HG03060 (cell line): ENCODE data around the gene F2RL1.
"Not testable (repeated sequence)": the region's sequence is repeated elsewhere in the genome, so short reads cannot be mapped to it uniquely, and the experiment has no call there.

ENCODE experiments used
- ATAC-seq: cut with Tn5 transposase; IDR thresholded peaks from one replicate; pipeline ENCODE4 v1.9.1; 2021; ENCODE audit warnings: low read depth, moderate number of reproducible peaks; ENCODE audit not compliant: unreplicated experiment

The F2RL1 gene

DNA sequence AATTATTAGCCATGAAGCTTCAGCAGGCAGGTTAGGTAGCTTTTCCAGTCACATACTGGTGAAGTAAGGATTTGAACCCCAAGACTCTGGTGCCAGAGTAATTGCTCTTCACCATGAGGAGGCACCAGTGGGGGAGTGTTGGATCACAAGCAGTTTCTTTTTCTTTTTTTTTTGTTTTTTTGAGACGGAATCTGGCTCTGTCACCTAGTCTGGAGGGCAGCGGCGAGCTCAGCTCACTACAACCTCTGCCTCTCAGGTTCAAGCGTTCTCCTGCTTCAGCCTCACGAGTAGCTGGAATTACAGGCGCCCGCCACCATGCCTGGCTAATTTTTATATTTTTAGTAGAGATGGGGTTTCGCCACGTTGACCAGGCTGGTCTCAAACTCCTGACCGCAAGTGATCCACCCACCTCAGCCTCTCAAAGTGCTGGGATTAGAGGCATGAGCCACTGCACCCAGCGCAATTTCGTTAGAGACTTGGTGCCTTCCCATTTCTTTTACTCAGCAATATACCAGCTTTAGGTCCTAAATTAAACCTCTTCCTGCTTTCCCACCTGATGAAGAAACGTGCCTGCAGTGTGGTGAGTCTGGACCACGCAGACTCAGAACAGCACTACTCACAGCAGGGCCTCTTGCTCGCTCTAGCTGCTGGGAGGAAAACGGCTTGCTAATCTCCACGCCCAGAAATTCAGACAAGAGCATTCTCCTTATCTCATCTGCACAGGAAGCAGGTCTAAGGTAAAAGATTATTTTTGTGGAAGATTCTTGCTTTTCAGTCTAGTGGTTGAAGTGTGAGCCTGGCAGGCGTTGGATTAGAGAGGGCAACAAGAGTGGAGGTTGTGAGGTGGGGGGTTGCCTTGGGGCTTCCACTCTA, 30.8 kb downstream of the F2RL1 start, which contains the start of gene S100Z:
Gene S100Z, plus strand, starts transcription at position 596 of the 873 bp plus-strand sequence. CDS start 25,346 bp downstream, outside the sequence.
- no peak for ATAC-seq

DNA sequence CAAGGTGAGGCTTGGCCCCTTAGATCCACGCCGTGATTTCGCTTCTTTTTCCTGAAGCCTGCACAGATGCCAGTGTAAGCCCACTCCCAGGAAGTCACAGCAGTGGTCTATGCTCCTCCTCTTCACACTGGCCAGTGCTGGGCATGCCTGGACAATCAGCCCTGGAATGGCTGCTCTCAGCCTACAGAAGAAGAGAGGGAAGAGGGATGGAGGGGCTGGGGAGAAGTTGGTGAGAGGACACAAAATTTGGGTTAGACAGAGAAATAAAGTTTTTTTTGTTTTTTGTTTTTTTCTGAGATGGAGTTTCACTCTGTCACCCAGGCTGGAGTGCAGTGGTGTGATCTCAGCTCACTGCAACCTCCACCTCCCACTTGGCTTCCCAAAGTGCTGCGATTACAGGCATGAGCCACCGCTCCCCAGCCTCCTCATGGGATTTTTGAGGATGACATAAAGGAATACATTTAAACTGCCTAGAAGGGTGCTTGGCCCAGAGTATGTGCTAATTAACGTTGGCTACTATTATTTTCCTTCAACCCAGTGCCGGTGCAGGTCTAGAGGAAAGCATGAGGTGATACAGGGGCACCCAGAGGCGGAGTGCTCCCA, 31.8 kb downstream of the F2RL1 start:
- no peak for ATAC-seq

DNA sequence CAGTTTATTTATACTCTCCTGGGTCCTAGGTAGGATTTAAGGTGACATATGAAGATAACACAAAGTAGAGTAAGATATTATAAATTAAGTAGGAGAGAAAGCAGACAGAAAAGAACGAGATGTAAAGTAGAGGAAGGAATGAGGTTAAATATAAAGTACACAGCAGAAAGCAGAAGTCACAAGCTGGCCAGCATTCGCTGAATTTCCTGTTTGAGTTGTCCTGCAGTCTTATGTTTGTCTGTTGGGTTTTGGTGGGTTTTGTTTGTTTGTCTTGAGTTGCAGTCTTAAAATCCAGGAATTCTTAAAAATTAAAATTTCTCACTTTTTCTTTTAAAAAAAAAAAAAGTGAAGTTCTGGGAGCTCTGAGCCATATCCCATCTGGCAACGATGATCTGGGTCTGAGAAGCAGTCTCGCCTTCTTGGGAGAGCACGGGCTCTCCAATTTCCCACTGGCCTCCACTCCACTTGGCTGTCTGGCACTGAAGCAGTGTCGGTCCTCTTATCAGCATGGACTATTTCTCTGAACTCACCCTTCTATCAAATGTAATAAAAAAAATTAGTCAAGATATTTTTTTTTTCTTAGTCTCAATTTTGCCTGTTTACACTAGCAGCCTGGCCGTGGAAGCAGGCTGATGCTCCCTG, 33.0 kb downstream of the F2RL1 start:
- no peak for ATAC-seq

DNA sequence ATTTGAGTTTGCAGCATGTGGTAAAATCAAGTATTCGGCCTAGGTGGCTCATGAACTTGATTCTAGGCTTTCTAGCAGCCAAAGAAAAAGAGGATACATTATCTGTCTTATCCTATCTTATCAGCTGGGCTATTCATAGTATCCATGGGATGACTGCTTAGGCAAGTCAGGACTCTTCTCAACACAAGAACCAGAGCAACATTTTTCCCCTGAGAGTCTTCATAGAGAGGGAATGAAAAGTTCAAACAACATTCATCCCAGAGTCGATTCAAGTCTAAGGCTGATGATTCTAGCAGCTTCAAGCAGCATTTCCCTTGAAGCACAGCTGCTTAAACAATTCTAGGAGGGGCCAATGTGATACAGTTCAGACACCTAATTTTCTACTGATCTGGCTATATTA, 33.9 kb downstream of the F2RL1 start:
- no peak for ATAC-seq

DNA sequence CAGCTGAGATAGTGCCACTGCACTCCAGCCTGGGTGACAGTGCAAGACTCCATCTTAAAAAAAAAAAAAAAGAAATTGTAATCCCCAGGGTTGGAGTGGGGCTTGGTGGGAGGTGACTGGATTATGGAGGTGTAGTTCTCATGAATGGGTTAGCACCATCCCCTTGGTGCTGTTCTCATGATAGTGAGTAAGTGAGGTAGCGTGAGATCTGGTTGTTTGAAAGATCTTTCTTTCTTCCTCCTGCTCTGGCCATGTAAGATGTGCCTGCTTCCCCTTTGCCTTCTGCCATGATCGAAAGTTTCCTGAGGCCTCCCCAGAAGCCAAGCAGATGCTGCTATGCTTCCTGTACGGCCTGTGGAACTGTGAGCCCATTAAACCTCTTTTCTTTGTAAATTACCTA, 34.9 kb downstream of the F2RL1 start:
- not testable (repeated sequence) for ATAC-seq

DNA sequence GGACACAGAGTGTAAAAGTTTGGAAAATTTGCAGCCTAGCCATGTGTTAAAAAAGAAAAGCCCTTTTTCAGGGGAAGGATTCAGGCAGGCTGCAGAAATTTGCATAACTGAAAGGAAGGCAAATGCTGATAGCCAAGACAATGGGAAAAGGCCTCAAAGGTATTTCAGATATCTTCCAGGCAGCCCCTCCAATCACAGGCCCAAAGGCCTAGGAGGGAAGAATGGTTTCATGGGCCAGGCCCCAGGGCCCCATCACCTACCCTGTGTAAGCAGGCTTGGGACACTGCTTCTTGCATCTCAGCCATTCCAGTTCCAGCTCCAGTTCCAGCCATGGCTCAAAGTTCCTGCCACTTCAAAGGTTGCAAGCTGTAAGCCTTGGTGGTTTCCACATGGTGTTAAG, 35.8 kb downstream of the F2RL1 start:
- ATAC-seq, result no peak

DNA sequence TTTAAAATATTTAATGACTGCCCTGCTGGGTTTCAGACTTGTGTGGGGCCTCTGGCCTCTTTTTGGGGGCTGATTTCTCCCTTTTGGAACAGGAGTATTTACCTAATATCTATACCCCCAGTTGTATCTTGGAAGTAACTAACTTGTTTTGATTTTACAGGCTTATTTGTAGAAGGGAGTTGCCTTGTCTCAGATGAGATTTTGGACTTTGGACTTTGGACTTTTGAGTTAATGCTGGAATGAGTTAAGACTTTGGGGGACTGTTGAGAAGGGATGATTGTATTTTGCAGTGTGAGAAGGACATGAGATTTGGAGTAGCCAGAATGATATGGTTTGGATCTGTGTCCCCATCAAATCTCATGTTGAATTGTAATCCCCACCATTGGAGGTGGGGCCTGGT, 36.7 kb downstream of the F2RL1 start:
- not testable (repeated sequence) for ATAC-seq

DNA sequence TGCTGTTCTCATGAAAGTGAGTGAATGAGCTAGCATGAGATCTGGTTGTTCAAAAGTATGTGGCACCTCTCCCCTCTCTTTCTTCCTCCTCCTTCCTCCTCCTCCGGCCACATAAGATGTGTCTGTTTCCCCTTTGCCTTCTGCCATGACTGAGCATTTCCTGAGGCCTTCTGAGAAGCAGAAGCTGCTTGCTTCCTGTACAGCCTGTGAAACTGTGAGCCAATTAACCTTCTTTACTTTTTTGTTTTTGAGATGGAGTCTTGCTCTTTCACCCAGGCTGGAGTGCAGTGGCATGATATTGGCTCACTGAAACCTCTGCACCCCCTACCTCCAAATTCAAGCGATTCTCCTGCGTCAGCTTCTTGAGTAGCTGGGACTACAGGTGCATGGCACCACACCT, 37.1 kb downstream of the F2RL1 start:
- ATAC-seq, result no peak

DNA sequence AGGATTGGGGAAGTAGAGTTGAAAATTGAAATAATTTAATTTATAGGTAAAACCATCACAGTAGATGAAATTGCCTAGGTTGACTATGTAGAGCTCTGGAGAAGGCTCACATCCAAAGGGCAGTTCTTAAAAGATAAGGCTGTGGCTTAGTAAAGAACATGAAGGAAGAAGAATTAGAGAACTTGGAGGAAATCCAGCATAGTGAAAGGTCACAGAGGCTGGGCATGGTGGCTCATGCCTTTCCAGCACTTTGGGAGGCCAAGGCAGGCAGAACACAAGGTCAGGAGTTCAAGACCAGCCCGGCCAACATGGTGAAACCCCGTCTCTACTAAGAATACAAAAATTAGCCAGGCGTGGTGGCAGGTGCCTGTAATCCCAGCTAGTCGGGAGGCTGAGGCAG, 38.0 kb downstream of the F2RL1 start:
- not testable (repeated sequence) for ATAC-seq

DNA sequence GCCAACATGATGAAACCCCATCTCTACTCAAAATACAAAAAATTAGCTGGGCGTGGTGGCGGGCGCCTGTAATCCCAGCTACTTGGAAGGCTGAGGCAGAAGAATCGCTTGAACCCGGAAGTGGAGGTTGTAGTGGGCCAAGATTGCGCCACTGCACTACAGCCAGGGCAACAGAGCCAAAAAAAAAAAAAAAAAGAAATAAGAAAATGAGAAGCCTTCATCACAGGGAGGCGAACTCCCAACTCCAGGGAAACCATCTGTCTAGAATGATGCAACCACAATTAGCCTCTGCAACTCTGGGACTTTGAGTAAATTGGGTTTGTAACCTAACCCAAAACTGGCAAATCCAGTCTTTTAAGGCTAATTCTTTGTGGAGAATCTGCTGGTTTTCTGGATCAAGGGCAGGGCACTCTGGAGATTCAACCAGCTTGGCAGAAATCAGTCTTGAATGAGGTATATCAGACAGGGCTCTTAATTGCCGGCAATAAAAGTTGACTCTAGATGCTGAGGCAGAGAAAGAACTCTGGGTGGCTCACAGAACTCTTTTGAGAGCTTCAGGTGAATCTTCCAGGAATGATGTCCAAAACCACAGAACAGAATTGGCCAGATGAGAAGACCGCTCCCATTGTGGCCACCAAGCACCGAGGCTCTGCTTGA, 40.9 kb downstream of the F2RL1 start:
- no peak for ATAC-seq

DNA sequence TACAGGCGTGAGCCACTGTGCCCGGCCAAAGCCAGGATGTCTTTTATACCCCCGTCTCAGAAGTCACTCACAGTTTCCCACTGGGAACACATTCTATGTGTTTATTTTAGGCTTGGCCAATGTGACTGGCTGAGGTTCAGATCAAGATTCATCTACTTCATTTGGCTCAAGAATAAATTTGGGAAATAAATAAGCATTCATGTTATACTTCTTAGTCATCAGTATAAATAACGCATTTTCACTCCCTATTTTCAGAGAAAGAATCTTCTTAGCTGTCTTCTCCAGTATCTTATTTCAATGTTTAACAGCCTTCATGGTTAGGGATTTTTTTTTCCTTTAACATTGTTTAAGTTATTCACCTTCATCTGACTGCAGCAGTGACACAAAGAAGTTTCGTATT, 42.8 kb downstream of the F2RL1 start:
- ATAC-seq, result no peak

DNA sequence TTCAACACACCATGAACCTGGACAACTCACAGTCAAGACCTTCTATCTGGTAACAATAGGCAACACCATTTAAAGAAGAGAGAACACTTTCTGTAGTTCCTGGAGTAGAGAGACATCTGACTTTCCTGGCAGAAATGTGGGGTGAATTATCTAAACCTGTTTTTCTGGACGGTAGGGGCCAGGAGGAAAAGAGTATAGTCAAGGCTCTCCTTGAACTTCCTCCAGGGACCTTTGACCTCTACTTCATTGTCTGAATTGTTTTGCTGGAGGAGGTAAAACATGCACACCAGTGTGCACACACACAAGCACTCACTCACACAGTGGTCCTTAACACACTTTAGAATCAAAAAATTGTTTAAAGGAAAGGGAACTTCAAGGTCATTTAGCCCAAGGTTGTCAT, 44.2 kb downstream of the F2RL1 start:
- ATAC-seq, result no peak

DNA sequence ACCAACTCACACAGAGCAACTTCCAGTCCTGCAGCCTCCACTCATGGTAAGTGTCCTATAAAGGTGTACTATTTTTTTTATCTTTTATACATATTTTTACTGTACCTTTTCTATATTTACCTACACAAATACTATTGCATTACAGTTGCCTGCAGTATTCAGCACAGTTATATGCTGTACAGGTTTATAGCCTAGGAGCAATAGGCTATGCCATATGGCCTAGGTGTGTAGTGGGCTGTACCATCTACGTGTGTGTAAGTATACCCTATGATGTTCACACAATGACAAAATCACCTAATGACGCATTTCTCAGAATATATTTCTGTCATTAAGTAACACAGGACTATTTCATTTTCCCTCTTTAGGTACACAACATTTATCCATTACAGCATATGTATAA, 47.7 kb downstream of the F2RL1 start:
- ATAC-seq, result no peak

DNA sequence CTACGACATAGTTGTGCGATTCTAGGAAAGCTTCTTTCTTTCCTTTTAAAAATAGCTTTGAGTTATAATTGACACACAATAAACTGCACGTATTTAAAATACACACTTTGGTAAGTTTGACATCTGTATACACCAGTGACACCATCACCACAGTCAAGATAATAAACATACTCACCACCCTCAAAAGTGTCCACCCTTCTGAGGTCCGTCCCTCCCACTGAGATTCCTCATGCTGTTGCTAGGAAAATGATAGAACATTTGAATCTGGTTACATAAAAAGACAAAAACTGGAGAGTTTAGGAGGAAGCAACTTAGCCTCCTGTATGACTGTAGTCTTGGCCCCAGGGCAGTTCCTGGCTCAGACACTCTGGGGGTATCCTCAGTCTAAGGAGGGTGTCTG, 48.2 kb downstream of the F2RL1 start:
- no peak for ATAC-seq

DNA sequence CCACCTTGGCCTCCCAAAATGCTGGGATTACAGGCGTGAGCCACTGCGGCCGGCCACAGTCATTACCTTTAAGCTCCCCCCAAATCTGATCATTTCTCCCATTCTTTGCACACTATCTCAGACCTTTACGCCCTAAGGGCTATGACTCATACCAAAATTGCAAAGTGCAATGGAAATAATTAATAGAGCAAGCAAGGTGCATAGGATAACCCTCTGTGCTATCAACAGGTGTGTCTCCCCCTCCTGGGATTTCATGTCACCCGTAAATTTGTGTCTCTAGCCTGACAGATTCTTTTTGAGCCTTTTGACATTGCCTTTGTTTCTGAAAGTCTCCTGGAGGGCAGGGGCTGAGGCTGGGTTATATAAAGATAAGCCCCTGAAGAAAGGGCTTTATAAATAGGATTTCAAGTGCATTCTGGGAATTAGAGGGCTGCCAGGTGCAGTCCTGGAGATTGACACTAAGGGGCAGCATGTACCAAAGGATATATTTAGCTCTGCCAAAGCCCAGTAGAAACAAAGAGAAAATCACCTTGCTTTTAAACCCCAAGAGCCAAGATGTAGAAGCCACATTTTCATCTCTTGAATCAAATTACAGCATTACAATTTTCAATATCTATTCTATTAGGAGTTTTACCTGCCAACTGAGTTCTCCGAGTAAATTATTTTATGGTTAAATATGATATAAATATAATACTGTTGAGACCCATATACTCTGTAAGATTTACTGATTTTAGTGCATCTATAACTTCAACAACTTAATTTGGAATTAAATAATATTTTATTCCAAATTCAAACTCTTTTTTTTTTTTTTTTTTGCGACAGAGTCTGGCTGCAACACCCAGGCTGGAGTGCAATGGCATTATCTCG, 49.2 kb downstream of the F2RL1 start:
- ATAC-seq, result peak; percentile 57

DNA sequence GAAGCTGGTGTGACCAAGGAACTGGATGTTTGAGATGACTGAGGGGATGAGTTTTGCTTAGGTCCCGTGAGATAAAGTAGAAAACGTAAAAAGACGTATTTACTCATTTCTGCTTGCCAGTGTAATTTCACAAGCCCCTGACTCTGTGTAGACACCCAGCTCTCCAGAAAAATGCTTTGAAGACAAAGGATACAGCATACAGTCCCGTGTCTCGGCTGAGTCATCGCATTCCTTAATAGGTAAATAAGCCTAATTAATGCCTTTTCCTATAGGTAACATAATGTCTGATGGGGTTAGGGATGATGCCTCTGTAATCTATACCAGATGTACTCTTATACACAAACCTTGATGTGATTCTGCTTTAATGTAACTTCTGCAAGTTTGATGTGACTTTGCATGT, 51.2 kb downstream of the F2RL1 start:
- ATAC-seq, result no peak

DNA sequence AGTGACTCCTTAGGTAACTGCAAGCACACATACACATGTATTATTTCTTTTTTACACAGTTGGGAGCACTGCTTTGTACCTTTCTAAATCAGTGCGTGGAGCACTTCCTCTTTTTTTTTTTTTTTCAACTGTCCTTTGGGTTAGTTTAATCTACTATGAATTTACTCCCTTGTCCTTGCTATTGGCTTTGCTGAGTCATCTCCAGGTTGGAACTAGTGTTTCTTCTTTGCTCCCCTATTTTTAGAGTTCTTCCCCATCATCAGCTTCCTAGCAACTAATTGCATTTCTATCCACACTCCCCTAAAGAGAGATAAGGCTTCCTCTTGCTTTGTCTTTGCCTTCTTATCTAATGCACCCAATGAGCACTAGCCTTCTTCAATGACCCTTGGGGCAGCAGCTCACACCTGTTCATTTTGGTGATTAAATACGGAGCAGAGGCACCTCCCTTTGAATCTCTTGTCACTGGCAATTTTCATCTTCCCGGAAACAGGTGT, 55.3 kb downstream of the F2RL1 start:
- ATAC-seq, result no peak
